Ovary (tissue), 9 donors: ENCODE measurements around the gene ATP2B2. TPM values are rescaled to one million over a fixed set of nuclear protein-coding genes. Genes with fewer than 3 reads are reported as not detected.

Experiments used
- DNase-seq, 5 donors: peaks; one replicate each; pipeline ENCODE4 v3.0.0-alpha.2; 2019 to 2020
- H3K27ac ChIP-seq, 2 donors: fragments of 200-600 bp; one replicate each; pipeline versions ENCODE4 v1.5.1 to v1.8.0; 2019 to 2022
- H3K27me3 ChIP-seq: fragments of 200-600 bp; one replicate; pipeline ENCODE4 v1.8.0; 2022
- H3K36me3 ChIP-seq: fragments of 200-600 bp; sonication (generic); one replicate; pipeline ENCODE4 v1.5.1; 2019
- H3K4me1 ChIP-seq: one replicate; pipeline ENCODE4 v1.8.1; 2013; ENCODE audit warnings: mild to moderate bottlenecking, moderate library complexity; ENCODE audit not compliant: insufficient read depth
- H3K4me3 ChIP-seq: fragments of 200-600 bp; sonication (generic); one replicate; pipeline ENCODE4 v1.5.1; 2017
- H3K9me3 ChIP-seq, 2 donors: fragments of 200-600 bp in 1 of 2; sonication (generic) in 1 of 2; one replicate each; pipeline versions ENCODE4 v1.5.1 to v1.8.1; 2013 to 2019; ENCODE audit warnings: mild to moderate bottlenecking in 1 of 2, moderate library complexity in 1 of 2
- CTCF ChIP-seq, 3 donors: fragments of 450-650 bp in 2 of 3; fragments of 200-600 bp in 1 of 3; IDR thresholded peaks; one replicate each; pipeline versions ENCODE4 v1.5.1 to v1.8.0; 2016 to 2022; ENCODE audit warnings: antibody characterized with exemption in 3 of 3, mild to moderate bottlenecking in 1 of 3
- EP300 ChIP-seq: sonication (generic); formaldehyde crosslinking; IDR thresholded peaks from one replicate; pipeline ENCODE4 v1.6.1; 2017; ENCODE audit warnings: antibody characterized with exemption
- POLR2A ChIP-seq: fragments of 450-650 bp; IDR thresholded peaks from one replicate; pipeline ENCODE4 v1.6.1; 2017; ENCODE audit warnings: antibody characterized with exemption, mild to moderate bottlenecking, moderate library complexity
- WGBS, 3 donors: extraction: QIAGEN DNeasy Blood & Tissue Kit in 1 of 3; methylation state at CpG; one replicate each; pipeline versions ENCODE4 v1.1.5 to v1.1.7; 2013 to 2017; 5-methylcytosine and 5-hydroxymethylcytosine counted together
- intact Hi-C, 4 donors: fragments of 100-400 bp; cut with DNase I; formaldehyde crosslinking; loops; one replicate each; pipeline versions ENCODE4 v1.11.0 to v1.15.1; 2022 to 2023
- polyA plus RNA-seq, 2 donors: library from polyadenylated mRNA; stranded (reverse); fragments of 200-250 nt in 1 of 2; fragments of 350-450 nt in 1 of 2; fragmentation: Illumina TruSeq in 1 of 2; extraction: RNeasy Lipid Tissue Mini Kit (QIAGEN cat#74804) in 1 of 2; gene quantifications; one replicate each; pipeline ENCODE4 v1.2.3, GENCODE V29; 2013 to 2014
- total RNA-seq, 7 donors: library from RNA; depleted of rRNA in 2 of 7; stranded (reverse); fragments of >200 nt in 2 of 7; fragmentation: NEBNext Ultra II Directional in 3 of 7; extraction: Animal tissue kit (Norgen Biotek cat#: 25700) in 3 of 7; gene quantifications; one replicate each; pipeline versions ENCODE4 v1.1.0 to v1.2.4, GENCODE V29; 2016 to 2023
- donor health status: DM: no; HTN: no; CAD: no; lungs with moderate emphysema.
- donor health status: DM: no; HTN: no; CAD: no.
- donor health status: Bipolar disorder and iron deficiency.
- donor health status: DM: yes; HTN: yes; CAD: no.
- donor health status: DM: no; HTN: no; CAD: no.
- donor health status: DM: yes; HTN: yes; CAD: no.

Gene ATP2B2
- total and polyA plus RNA-seq, 9 donors: 0.05 to 11.6 (median 0.52) TPM; not detected in 2

- 23 to 43% (median 37%) methylated on average over 31 of the region's 31 CpGs for WGBS, 3 donors
- Histone ChIP-seq H3K27ac (no peak overlapping the region), H3K4me1 (no peaks in the 10 kb centered on the region), H3K9me3 (no peaks in the 10 kb centered on the region), H3K27me3 (no peaks in the 10 kb centered on the region), H3K36me3 (no peaks in the 10 kb centered on the region), H3K4me3 (no peak overlapping the region)
- TF ChIP-seq CTCF (IDR thresholded peaks at IDR 0.05): no peak
- no peak for TF ChIP-seq EP300
- no peak for TF ChIP-seq POLR2A
- DNase-seq: no peak
- intact Hi-C loops: no loop called here
Observed at GRCh38 chr3:10328460-10329071, 176.8 kb downstream of the ATP2B2 start.

- WGBS, 3 donors: 49 to 54% (median 54%) methylated on average over 10 of the region's 10 CpGs
- DNase-seq: no peak
- TF ChIP-seq EP300: no peak
- TF ChIP-seq CTCF (IDR thresholded peaks at IDR 0.05): no peak
- TF ChIP-seq POLR2A: no peak
Observed at GRCh38 chr3:10327592-10327991, 177.8 kb downstream of the ATP2B2 start.

GRCh38 chr3:10322352-10322710 lies 183.1 kb downstream of the ATP2B2 start:
- Histone ChIP-seq H3K4me3 (no peak overlapping the region), H3K36me3 (no peaks in the 10 kb centered on the region), H3K27me3 (no peaks in the 10 kb centered on the region), H3K4me1 (no peaks in the 10 kb centered on the region), H3K27ac (no peak overlapping the region), H3K9me3 (no peaks in the 10 kb centered on the region)
- intact Hi-C loops: no loop called here
- no peak for TF ChIP-seq POLR2A
- TF ChIP-seq EP300: no peak
- no peak for TF ChIP-seq CTCF (IDR thresholded peaks at IDR 0.05)
- DNase-seq: no peak
- WGBS, 3 donors: 74 to 96% (median 88%) methylated on average over 1 of the region's 1 CpG

More at GRCh38 chr3:10327592-10327991, 177.8 kb downstream of the ATP2B2 start:
- H3K4me1 ChIP-seq: no peaks in the 10 kb centered on the region
- H3K4me3 ChIP-seq: no peak overlapping the region
- no peaks in the 10 kb centered on the region for H3K9me3 ChIP-seq
- H3K27me3 ChIP-seq: no peaks in the 10 kb centered on the region
- no peaks in the 10 kb centered on the region for H3K36me3 ChIP-seq
- intact Hi-C loops: no loop called here
- H3K27ac ChIP-seq: no peak overlapping the region

GRCh38 chr3:10321630-10322351 lies 183.6 kb downstream of the ATP2B2 start:
- no peaks in the 10 kb centered on the region for H3K4me1 ChIP-seq
- 90 to 94% (median 93%) methylated on average over 8 of the region's 8 CpGs for WGBS, 3 donors
- H3K27me3 ChIP-seq: no peaks in the 10 kb centered on the region
- DNase-seq: no peak
- intact Hi-C loops: no loop called here
- no peak for TF ChIP-seq CTCF (IDR thresholded peaks at IDR 0.05)
- no peak for TF ChIP-seq EP300
- no peak for TF ChIP-seq POLR2A
- H3K36me3 ChIP-seq: no peaks in the 10 kb centered on the region
- H3K27ac ChIP-seq: peak overlapping the region in 1 of 2 donors; percentile 80
- no peaks in the 10 kb centered on the region for H3K9me3 ChIP-seq
- peak overlapping the region; percentile 99 for H3K4me3 ChIP-seq
